HG02642 (cell line): ENCODE data around the gene MAD1L1.

Source experiments
- ATAC-seq: cut with Tn5 transposase; IDR thresholded peaks from one replicate; pipeline ENCODE4 v1.9.1; 2021; ENCODE audit warnings: mild to moderate bottlenecking; ENCODE audit not compliant: unreplicated experiment, poor library complexity

Gene MAD1L1

DNA sequence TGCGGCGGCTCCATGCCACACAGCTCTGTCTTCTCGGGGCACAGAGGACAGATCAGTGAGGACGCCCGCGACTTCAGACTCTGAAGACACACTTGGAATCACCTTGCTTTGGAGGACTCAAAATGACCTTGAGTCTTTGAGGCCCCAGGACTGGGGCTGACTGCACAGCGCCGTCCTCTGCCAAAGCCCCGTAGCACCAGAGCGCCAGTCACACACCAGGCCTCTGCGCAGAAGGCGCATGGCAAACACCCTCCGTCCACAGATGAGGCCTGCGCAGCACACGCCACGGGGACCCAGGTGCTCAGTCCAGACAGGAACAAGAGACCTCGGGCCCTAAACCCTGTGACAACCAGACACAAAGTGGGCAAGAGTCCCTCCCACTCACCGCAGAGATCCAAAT, 134.7 kb downstream of the MAD1L1 start:
- ATAC-seq, result no peak

DNA sequence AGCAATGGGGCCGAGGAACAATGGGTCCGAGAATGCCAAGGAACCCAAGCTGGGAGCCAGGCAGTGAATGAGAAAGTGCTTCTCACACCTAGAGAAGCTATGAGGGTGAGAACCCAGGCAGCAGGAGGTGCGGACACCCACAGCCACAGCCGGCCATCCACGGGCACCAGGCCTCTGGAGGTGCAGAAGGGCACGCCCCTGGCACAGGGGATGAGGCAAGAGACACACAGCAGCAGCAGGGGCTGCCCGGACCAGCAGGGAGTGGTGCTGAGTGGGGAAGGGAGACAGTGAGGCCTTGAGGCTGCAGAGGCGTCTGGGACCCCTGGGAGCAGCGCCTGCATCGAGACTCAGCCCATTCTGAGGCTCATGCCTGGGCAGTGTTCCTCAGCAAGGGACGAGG, 135.3 kb downstream of the MAD1L1 start:
- ATAC-seq, result no peak

DNA sequence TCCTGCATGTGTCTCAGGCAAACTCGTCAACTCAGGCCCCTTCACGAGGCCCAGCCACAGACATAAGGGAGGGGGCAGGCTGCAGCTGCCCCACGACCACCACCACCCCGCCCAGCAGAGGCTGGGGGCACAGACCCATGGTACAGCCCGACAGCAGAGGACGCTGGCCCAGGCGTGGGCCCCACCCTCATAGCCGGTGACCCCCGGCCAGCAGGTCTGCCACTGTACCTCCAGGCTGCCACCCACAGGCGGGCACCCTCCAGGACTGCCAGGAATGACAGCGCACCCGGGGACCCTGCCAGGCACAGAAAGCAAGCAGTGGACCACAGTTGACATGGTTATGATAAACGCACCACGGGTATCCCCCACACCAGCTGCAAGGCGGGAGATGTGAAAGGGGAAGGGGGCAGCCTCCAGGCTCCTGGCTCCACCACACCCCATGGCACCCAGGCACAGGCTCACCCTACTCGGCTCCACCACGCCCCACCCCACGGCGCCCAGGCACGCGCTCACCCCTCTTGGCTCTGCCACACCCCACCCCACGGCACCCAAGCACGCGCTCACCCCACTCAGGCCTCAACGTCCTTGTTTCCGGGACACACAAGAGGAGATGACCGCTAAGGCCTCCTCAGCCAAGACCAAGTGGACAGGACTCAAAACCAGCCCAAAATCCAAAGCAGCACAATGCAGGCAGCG, 135.9 kb downstream of the MAD1L1 start:
- ATAC-seq, result no peak

DNA sequence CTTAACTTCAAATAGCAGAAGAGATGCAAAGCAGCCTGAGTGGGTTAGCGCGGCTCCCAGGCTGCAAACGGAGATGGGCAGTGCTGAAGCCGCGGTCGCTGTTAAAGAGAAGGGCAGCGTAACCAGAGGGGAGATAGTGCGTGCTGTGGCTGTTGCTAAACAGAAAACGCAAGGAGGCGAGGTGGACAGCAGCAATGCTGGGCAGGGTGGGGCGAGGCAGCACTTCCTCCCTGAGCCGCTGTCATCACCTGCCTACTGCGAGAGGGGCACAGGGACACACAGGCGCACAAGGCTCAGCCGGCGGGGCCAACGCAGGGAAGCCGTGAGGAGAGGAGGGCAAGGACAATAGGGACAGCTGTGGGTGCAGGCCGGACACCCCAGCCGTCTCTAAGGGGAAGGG, 137.3 kb downstream of the MAD1L1 start:
- ATAC-seq, result no peak

DNA sequence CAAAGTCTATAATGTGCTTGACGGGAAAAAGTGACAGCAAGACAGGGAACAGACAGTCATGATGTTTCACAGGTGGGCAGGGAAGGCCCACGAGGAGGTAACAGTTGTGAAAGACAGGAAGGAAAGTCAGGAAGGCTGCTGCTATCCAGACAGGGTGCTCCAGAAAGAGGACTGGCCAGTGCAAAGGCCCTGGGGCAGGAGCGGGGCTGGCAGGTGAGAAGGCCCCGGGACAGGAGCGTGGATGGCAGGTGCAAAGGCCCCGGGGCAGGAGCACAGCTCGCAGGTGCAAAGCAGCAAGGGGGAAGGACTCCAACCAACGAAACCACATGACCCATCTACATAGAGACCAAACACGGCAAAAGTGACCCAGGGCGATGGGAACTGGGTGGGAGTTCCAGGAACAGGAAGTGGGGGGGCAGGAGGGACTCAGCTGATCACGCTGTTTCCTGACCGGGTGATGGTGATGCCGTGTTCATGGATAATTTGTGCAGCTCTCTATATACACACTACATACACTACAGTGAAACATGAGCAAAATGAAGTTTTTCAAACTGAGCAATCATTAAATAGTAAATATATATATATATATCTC, 138.2 kb downstream of the MAD1L1 start:
- no peak for ATAC-seq

DNA sequence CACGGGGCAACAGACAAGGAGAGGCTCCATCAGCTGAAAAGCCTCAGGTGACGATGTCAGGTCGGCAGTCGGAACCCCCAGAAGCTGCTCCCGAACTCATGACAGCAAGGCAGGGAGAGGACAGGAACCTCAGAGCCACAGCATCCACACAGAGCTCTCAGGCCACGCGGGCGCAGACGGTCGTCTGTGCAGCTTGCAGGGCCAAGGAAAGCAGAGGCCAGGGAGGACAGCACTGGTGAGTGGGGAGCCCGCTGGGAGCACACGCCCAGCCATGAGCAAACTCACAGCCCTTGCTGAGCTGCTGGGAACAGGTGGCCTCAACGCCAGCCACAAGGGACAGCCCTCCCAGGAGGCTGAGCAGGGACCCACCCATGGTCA, 138.9 kb downstream of the MAD1L1 start:
- no peak for ATAC-seq

DNA sequence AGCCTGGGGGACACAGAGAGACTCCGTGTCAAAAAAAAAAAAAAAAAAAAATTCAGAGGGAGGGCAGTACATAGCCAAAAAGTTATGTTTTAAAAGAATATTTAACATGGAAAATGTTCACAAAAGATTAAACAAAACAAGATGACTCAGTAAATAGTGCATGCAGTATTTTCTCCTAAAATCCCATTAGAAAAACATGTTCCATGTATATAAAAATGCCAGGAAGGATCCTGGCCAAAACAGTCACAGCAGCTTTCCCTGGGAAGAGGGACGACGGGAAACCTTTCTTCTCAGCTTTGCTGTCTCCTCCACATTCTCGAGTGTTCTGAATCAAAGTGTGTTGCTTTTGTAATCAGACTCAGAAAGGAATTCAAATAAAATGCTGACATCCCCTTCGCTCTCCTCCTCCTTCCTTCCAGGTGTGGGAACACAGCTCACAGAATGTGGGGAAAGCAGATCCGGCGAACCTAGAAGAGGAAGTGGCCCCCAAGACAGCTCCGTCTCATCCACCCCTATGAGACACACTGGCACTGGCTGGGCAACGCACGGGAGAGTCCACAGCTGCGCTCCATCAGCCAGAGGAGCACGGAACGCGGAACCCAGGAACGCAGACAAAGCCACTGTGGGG, 139.4 kb downstream of the MAD1L1 start:
- ATAC-seq, result no peak

DNA sequence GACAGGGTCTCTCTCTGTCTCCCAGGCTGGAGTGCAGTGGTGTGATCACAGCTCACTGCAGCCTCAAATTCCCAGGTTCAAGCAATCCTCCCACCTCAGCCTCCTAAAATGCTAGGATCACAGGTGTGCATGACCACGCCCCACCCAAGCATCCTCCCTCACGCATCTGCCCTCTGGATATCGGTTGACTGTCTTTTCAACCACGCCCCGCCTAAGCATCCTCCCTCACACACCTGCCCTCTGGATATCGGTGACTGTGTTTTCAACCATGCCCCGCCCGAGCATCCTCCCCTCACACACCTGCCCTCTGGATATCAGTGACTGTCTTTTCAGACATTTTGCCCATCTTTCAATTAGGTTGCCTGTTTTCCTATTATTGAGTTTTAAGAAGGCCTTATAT, 140.5 kb downstream of the MAD1L1 start:
- ATAC-seq, result no peak

DNA sequence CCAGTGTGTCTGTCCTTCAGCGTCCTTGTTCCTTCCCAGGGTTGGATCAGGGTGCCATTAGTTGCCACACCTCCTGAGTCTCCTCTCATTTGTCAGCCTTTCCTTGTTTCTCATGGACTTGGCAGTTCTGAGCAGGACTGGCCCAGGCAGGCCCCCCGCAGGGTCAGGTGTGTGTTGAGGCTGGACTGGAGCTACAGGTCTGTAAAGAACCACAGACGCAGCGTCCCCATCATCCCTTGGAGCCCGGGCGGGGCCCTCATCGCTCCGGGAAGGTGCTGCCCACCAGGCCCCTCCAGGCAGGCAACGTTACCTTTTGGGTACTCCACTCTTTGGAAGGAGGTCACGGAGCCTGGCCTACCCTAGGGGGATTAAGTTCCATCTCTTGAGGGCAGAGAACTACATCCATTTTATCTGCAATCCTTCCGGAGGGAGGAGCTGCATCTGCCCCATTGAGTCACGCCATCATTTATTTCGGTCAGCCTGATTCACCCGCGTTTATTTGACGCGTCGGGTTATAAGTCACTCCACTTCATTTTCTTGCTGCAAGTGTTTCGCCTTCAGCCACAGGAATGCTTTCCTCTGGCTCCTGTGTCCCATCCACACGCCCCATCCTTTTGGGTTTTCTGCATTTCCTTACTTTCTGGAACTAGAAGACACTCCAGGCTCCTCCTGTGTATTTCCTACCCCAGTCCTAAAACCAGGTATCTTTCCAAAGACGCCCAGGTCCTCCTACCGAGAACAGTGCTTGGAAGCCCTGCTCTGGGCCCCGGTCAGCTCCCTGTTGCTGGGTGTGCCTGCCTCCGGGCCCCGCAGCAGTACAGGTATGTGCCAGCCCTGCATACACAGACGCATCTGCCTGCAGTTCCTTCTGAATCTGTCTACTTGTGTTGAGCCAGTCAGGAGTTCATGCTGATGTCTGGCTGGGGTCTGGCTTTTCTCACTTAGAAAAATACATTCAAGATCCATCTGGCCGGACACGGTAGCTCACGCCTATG, 141.9 kb downstream of the MAD1L1 start:
- ATAC-seq, result no peak

DNA sequence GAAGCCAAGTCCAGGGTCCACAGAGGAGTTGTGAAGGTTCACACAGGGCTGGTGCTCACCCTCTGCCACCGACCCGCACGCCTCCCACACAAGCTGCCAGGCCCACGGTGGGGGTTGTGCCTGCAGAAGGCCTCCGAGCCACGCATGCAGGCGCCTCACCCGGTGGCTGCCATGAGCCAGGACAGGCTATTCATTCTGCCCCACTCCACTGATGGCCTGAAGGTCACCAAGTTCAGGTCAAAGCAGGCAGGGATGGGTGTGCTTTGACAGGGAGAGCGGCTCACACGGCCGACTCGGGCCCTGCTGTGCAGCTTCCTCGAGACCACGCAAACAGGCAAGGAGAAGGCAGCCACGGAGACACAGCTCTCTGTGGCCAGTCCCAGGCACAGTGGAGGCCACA, 143.9 kb downstream of the MAD1L1 start:
- no peak for ATAC-seq

DNA sequence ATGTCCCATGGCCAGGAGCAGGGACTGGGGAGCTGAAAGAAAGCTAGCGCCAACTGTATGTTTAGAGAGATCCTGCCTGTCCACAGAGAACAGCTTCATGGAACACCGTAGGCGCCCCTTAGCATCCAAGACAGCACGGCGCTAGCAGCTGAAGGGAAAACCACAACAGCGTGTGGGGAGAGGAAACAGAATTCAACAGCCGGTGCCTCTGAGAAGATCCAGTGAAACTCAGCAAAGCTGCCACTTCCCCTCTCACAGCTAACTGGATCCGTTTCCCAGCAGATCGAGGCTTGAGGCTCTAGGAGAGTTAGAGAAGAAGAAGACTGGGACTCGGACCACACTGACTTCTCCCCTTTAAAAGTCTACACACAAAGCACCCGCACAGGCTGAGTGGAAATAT, 145.0 kb downstream of the MAD1L1 start:
- no peak for ATAC-seq

DNA sequence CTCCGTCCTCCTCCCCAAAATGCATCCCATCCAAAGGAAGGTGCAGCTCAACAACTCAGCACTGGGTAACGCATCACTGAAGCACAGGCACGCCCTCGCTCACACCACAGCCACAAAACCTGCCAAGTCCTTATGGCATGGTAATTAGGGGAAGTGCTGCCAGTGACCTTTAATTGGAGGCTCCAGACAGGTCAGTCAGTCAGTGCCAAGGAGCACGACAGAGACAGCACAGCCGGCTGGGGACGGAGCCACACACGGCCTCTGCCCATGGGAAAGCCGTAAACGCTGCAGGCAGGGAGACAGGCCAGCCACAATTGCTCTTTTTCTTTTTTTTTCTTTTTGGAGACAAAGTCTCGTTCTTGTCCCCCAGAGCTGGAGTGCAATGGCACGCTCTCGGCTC, 146.5 kb downstream of the MAD1L1 start:
- no peak for ATAC-seq

DNA sequence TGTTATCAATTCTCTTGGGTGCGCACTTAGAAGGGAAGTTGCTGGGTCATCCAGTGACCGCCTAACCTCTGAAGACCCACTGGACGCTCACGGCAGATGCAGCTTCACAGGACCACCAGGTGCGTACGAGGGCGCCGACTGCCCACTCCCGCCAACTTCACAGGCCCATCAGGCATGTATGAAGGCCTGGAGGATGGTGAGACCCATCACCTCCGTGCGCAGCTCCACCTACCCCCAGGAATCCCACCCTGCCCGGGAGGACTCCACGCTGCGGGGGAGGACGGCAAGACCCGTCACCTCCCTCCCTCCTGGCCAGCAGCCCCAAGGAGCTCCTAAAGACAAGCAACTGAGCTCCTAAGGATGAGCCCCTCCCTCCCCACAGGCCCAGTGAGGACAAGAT, 146.9 kb downstream of the MAD1L1 start:
- no peak for ATAC-seq

DNA sequence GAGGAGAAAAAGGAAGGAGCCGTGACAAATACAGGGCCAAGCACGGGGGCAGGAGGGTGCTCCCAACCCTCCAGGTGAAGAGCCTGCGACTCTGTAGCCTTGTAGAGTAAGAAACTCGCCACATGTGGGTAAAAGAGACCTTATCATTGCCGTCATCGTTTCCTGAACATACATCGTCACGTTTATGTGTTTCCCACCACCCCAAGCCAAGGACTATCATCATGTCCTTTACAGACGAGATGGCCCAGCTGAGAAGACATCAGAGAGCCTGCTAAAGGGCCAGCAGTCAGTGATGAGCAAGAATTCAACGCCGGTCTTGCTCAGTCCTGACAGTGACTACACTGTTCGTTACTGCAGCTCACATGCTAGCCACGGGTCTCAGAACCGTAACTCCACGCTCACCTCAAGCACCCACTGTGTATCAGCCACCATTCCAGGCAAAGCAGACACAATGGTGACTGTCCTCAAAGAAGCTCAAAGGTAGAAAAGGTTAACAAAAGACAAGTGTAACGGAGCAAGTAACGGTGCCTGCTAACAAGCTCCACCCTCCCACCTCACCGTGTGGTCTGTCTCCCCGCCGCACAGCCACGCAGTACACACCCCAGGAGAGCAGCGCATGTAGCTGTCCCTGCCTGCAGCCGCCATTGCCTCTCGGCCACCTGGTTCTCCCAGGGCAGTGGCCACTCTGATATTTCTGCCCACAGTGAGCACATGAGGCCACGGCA, 147.8 kb downstream of the MAD1L1 start:
- no peak for ATAC-seq

DNA sequence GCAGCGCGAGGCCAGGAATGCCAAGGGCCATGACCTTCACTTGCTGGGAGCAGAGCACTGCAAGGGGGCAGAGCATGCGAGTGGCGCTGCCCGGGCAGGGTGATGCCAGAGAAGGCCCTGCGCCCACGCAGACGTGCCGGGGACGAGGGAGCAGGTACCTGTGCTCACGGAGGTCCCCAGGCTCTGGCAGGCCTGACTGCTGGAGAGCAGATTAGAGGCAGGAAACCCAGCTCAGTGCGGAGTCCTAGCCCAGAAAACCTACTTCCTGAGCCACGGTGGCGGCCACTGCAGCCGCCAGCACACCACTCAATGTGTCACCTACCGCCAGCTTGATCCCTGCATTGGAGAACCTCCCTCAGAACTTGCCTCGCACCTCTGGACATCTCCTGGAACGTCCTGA, 148.4 kb downstream of the MAD1L1 start:
- ATAC-seq, result no peak

DNA sequence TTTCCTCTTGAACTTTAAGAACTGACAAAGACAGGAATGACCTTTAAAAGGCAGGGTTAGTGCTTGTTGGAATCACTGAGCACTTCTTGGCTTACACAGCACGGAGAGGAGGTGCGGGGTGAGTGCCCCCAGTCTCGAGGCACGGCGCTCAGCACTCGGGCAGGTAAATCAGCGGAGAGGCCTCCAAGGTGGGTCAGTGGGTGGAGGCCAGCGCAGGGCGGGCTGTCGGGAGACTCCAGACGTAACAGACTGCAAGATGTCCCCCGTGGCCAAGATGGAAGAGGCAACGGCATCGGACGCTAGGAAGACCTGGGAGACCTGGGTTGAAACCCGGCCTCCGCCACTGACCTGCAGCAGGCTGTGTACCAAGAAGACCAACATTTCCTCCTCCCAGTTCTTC, 149.4 kb downstream of the MAD1L1 start:
- ATAC-seq, result no peak

DNA sequence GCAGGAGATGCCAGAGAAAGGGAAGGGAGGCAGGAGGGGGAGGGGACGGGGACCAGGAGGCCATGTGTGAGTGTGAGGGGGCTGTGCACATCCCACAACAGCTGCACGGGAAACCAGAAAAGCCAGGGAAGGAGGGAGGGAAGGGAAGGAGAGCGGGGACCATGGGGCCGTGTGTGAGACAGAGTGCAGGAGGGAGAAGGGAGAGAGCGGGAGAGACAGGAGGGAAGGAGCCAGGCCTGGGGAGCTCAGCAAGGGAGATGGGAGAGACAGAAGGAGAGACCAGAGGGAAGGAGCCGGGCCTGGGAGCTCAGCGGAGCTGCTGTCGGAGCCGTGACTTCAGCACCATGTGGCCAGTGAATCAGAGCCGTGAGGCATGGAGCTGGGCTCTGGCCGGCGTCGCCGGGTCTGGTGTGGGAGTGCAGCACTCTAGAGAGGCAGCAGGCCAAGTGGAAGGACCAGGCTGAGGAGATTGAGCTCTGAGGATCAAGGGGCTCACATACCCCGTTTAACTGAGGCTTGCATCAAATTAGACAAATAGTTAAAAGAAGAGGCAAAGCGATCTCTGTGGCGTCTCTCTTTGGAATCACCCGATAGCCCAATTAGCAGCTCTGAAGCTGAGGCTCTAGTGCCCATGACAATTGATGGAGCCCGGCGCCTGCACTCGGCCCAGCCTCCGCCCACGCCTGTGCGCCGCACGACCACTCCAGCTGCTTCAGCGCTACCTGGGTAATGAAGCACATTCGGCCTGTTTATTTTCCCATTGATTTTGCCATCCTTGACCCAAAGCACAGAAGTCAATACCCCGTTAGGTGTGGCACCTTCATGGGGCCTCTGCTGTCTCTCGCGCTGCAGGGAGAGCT, 150.4 kb downstream of the MAD1L1 start:
- ATAC-seq, result no peak

DNA sequence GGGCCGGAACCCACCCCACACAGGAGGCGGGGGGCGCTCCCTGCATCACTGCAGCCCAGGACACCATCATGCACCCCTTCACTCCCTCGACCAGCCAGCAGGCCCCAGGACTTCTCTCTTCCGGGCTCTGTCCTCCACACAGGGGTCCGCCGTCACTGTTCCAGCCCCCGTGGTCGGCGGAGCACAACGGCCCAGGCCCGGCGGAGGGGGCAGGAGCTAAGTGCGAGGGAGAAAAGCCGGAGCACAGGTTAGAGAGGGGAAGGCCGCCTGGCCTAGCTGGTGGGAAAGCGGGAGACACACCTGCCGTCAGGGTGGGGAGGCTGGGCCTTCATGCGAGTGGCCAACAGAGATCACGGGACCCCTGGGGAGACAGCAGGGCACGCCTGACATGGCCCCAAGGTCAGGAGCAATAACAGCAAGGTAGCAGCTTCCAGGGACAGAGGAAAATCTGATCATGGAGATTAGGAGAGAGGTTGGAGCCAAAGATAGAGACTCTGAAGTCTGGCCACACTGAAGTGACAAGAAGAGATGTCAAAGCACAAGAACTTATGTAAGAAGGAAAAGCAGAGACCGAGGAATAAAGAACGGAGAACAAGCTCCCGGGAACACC, 151.1 kb downstream of the MAD1L1 start:
- no peak for ATAC-seq

DNA sequence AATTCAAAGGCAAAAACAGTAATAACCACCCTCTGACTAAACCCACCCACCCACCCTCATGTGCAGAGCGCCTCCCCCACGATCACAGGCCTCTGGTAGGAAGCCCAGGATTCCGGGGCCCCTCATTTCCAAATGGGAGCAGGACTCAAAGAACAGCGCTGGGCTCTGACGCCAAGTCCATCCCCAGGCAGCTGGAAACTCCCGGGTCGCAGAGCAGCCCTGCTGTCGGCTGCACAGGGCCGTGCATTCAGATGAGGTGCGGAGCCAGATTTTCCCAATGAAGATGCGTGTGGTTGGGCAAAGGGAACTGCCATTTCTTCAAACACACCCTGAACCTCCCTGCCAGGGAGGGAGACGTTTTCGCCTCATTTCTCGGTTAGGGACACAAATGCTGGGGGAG, 152.3 kb downstream of the MAD1L1 start:
- ATAC-seq, result no peak
